HL-60 (cell line): ENCODE data around the gene ADAMTS2.

ENCODE experiments used
- CTCF ChIP-seq: IDR thresholded peaks from one replicate; pipeline ENCODE4 v1.5.1; 2011; ENCODE audit warnings: low read length, control low read depth, inconsistent platforms; ENCODE audit not compliant: insufficient read depth
- GABPA ChIP-seq: IDR thresholded peaks from 2 replicates; pipeline ENCODE4 v1.6.1; 2012; ENCODE audit warnings: low read depth
- POLR2AphosphoS5 ChIP-seq: IDR thresholded peaks from 2 replicates; pipeline ENCODE4 v1.6.1; 2012; ENCODE audit warnings: low read depth
- REST ChIP-seq: IDR thresholded peaks from 2 replicates; pipeline ENCODE4 v1.6.1; 2012; ENCODE audit warnings: low read depth; ENCODE audit not compliant: insufficient replicate concordance
- SPI1 ChIP-seq: IDR thresholded peaks from 2 replicates; pipeline ENCODE4 v1.6.1; 2012; ENCODE audit warnings: low read depth, mild to moderate bottlenecking, borderline replicate concordance

- TF ChIP-seq CTCF: no peak
- TF ChIP-seq REST: no peak
- TF ChIP-seq POLR2AphosphoS5: no peak
- TF ChIP-seq SPI1: no peak
- TF ChIP-seq GABPA: no peak
Observed at GRCh38 chr5:179190851-179191505, 154.3 kb downstream of the ADAMTS2 start.
